Pancreas (tissue), 10 donors: ENCODE measurements around the gene BORCS6. TPM values are rescaled to one million over a fixed set of nuclear protein-coding genes. Genes with fewer than 3 reads are reported as not detected.
A peak's percentile ranks its signal among the peaks of the same experiment; 100 is the strongest.

Experiments
- ATAC-seq, 4 donors: fragments of 200-7000 bp; cut with Tn5 transposase; one replicate each; pipeline versions ENCODE4 v1.8.0 to v1.9.1; 2020; ENCODE audit warnings: mild to moderate bottlenecking in 4 of 4, moderate library complexity in 4 of 4
- DNase-seq, 6 donors: peaks; one replicate each; pipeline ENCODE4 v3.0.0-alpha.2; 2020
- FAIRE-seq: peaks from 2 replicates; lab custom pipeline; 2012; peaks lifted over from hg19 to GRCh38; lab: Jason Lieb, UNC
- H3K27ac ChIP-seq, 4 donors: fragments of 200-600 bp; sonication (generic); 1 replicate in 3 of 4; 2 replicates in 1 of 4; pipeline versions ENCODE4 v1.5.0 to v1.8.0; 2020
- H3K27me3 ChIP-seq, 4 donors: fragments of 200-600 bp; one replicate each; pipeline ENCODE4 v1.8.0; 2021
- H3K36me3 ChIP-seq, 3 donors: fragments of 200-600 bp; sonication (generic) in 1 of 3; one replicate each; pipeline versions ENCODE4 v1.5.0 to v1.8.0; 2020 to 2021
- H3K4me1 ChIP-seq, 3 donors: fragments of 200-600 bp; one replicate each; pipeline ENCODE4 v1.8.0; 2021
- H3K4me3 ChIP-seq, 4 donors: fragments of 200-600 bp; sonication (generic) in 2 of 4; one replicate each; pipeline versions ENCODE4 v1.5.0 to v1.8.0; 2020 to 2021
- H3K9me3 ChIP-seq, 4 donors: fragments of 200-600 bp; one replicate each; pipeline ENCODE4 v1.8.0; 2021
- CTCF ChIP-seq, 4 donors: fragments of 200-600 bp; sonication (generic) in 3 of 4; IDR thresholded peaks; one replicate each; pipeline versions ENCODE4 v1.5.0 to v1.8.0; 2021; ENCODE audit warnings: antibody characterized with exemption in 4 of 4
- WGBS, 2 donors: extraction: QIAGEN DNeasy Blood & Tissue Kit; methylation state at CpG; one replicate each; pipeline ENCODE4 v1.1.7; 2013; 5-methylcytosine and 5-hydroxymethylcytosine counted together
- intact Hi-C, 3 donors: fragments of 100-400 bp; cut with DNase I; formaldehyde crosslinking; loops; one replicate each; pipeline versions ENCODE4 v1.11.1 to v1.14.2; 2022
- polyA plus RNA-seq, 2 donors: library from polyadenylated mRNA; stranded (reverse); fragments of 200-250 nt; gene quantifications; one replicate each; pipeline ENCODE4 v1.2.3, GENCODE V29; 2013
- total RNA-seq, 6 donors: library from RNA; stranded (reverse); fragmentation: NEBNext Ultra II Directional in 4 of 6; extraction: Animal tissue kit (Norgen Biotek cat#: 25700) in 4 of 6; gene quantifications; one replicate each; pipeline versions ENCODE4 v1.2.1 to v1.2.4, GENCODE V29; 2021 to 2023
- donor health status: healthy with polysubstance abuse.
- donor health status: DM: no; HTN: no; CAD: no; lungs with moderate emphysema.
- donor health status: DM: no; HTN: no; CAD: no.
- donor health status: control.
- donor health status: control.
- donor health status: Bipolar disorder and iron deficiency.
- donor health status: DM: yes; HTN: yes; CAD: no.
- donor health status: DM: no; HTN: no; CAD: no.
- donor health status: DM: no; HTN: no; CAD: no.
- donor health status: DM: yes; HTN: yes; CAD: no.

Gene BORCS6
- total and polyA plus RNA-seq, 8 donors: 4.5 to 10.4 (median 6.6) TPM

GRCh38 chr17:8212312-8213180, 22.6 kb upstream of the BORCS6 start:
- Histone ChIP-seq H3K27ac (no peak overlapping the region), H3K27me3 (no peaks in the 10 kb centered on the region), H3K9me3 (no peaks in the 10 kb centered on the region), H3K36me3 (no peaks in the 10 kb centered on the region), H3K4me1 (no peaks in the 10 kb centered on the region), H3K4me3 (no peak overlapping the region)
- intact Hi-C loops: no loop called here
- 78 to 80% methylated on average over 14 of the region's 14 CpGs for WGBS, 2 donors
- no peak for ATAC-seq
- no peak for FAIRE-seq
- DNase-seq: no peak
- no peak for TF ChIP-seq CTCF (IDR thresholded peaks at IDR 0.05)

- intact Hi-C loops: no loop called here
- no peak for FAIRE-seq
- ATAC-seq: peak; percentile 33 to 52 (median 40)
Observed at GRCh38 chr17:8210761-8211458, 20.9 kb upstream of the BORCS6 start.

GRCh38 chr17:8209907-8210760, 20.2 kb upstream of the BORCS6 start, which contains the start of gene AURKB:
AURKB (minus strand) TSS chr17:8210575; CDS start chr17:8210224, 351 bp downstream.
- intact Hi-C loops: no loop called here
- WGBS, 2 donors: 7% methylated on average over 44 to 46 of the region's 46 CpGs
- ATAC-seq: peak; percentile 98 to 99 (median 99)
- Histone ChIP-seq H3K27ac (peak within 1 kb of the TSS in 2 of 4 donors; percentile 79 to 82), H3K4me3 (peak within 1 kb of the TSS in 3 of 4 donors; percentile 41 to 56 (median 44)), H3K27me3 (no peaks in the 10 kb centered on the region), H3K4me1 (no peaks in the 10 kb centered on the region), H3K36me3 (no peaks in the 10 kb centered on the region), H3K9me3 (no peaks in the 10 kb centered on the region)
- FAIRE-seq: peak; percentile 51
- TF ChIP-seq CTCF (IDR thresholded peaks at IDR 0.05): no peak
- DNase-seq: peak; percentile 91 to 97 (median 94)

More at GRCh38 chr17:8210761-8211458, 20.9 kb upstream of the BORCS6 start:
- 8 to 12% methylated on average over 22 of the region's 22 CpGs for WGBS, 2 donors
- Histone ChIP-seq H3K36me3 (no peaks in the 10 kb centered on the region), H3K27me3 (no peaks in the 10 kb centered on the region), H3K4me1 (no peaks in the 10 kb centered on the region), H3K4me3 (peak overlapping the region in 3 of 4 donors; percentile 41 to 56 (median 44)), H3K9me3 (no peaks in the 10 kb centered on the region), H3K27ac (peak overlapping the region in 2 of 4 donors; percentile 79 to 82)
- no peak for TF ChIP-seq CTCF (IDR thresholded peaks at IDR 0.05)
- no peak for DNase-seq

GRCh38 chr17:8206536-8206935, 16.6 kb upstream of the BORCS6 start:
- WGBS, 2 donors: 90 to 91% methylated on average over 12 of the region's 12 CpGs
- no peak overlapping the region for H3K4me3 ChIP-seq
- ATAC-seq (no peak), DNase-seq (no peak), FAIRE-seq (no peak)
- TF ChIP-seq CTCF (IDR thresholded peaks at IDR 0.05): no peak
- no peaks in the 10 kb centered on the region for H3K27me3 ChIP-seq
- no peaks in the 10 kb centered on the region for H3K9me3 ChIP-seq
- H3K27ac ChIP-seq: no peak overlapping the region
- H3K36me3 ChIP-seq: no peaks in the 10 kb centered on the region
- intact Hi-C loops: no loop called here
- no peaks in the 10 kb centered on the region for H3K4me1 ChIP-seq
